Lower leg skin (tissue), 3 donors: ENCODE results near the gene KDM7A.

Source experiments
- CTCF ChIP-seq, 3 donors: fragments of 450-650 bp; IDR thresholded peaks; one replicate each; pipeline ENCODE4 v1.5.1; 2016; ENCODE audit warnings: antibody characterized with exemption in 3 of 3, mild to moderate bottlenecking in 3 of 3, moderate library complexity in 2 of 3
- POLR2A ChIP-seq, 2 donors: fragments of 450-650 bp; IDR thresholded peaks; one replicate each; pipeline ENCODE4 v1.6.1; 2016 to 2017; ENCODE audit warnings: antibody characterized with exemption in 2 of 2, mild to moderate bottlenecking in 1 of 2, moderate library complexity in 1 of 2

DNA sequence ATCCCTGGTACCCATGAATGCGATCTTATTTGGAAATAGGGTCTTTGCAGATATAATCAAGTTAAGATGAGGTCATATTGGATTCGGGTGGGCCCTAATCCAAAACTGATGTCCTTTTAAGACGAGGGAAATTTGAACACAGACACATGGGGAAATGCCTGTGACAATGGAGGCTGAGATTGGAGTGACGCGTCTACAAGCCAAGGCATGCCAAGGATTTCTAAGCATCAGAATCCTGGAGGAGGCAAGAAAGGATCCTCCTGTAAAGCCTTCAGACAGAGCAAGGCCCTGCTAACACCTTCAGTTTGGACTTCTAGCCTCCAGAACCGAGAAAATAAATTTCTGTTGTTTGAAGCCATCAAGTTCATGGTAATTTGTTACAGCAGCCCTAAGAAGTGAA lies 132.5 kb downstream of the KDM7A start:
- TF ChIP-seq POLR2A (IDR thresholded peaks at IDR 0.05) (no peak), CTCF (IDR thresholded peaks at IDR 0.05) (no peak)
